Stimulated activated effector memory CD8-positive, alpha-beta T cell treated with anti-CD3 and anti-CD28 coated beads, Interleukin-12 subunit alpha, Interleukin-12 subunit beta, amount 100 ng/mL, for 72 hours (primary cell): Measurements from ENCODE around the gene GNAZ.

Experiments used
- ATAC-seq: fragments of 150-1000 bp; cut with Tn5 transposase; 2 replicates; pipeline ENCODE4 v1.10.0; 2021
- DNase-seq, 2 donors: peaks; one replicate each; pipeline ENCODE4 v3.0.0; 2021 to 2022; ENCODE audit warnings: low spot score in 2 of 2
- H3K27ac Mint-ChIP-seq: one replicate; pipeline ENCODE4 v1.8.0; 2022; ENCODE audit warnings: mild to moderate bottlenecking, mixed read lengths
- H3K36me3 Mint-ChIP-seq: one replicate; pipeline ENCODE4 v1.8.0; 2022; ENCODE audit warnings: mild to moderate bottlenecking, mixed read lengths
- H3K4me1 Mint-ChIP-seq: one replicate; pipeline ENCODE4 v1.8.0; 2022; ENCODE audit warnings: mixed read lengths
- H3K4me3 Mint-ChIP-seq: one replicate; pipeline ENCODE4 v1.8.0; 2022; ENCODE audit warnings: mild to moderate bottlenecking, mixed read lengths
- H3K9me3 Mint-ChIP-seq: one replicate; pipeline ENCODE4 v1.8.0; 2022; ENCODE audit warnings: mixed read lengths

The GNAZ gene

GRCh38 chr22:23057331-23057730 lies 13.0 kb upstream of the GNAZ start:
- no peak overlapping the region for H3K27ac Mint-ChIP-seq
- ATAC-seq (no peak), DNase-seq (no peak)
- H3K9me3 Mint-ChIP-seq: no peaks in the 10 kb centered on the region
- H3K4me1 Mint-ChIP-seq: no peaks in the 10 kb centered on the region
- peaks cover 5% of the 10 kb centered on the region for H3K36me3 Mint-ChIP-seq
- no peak overlapping the region for H3K4me3 Mint-ChIP-seq

DNA sequence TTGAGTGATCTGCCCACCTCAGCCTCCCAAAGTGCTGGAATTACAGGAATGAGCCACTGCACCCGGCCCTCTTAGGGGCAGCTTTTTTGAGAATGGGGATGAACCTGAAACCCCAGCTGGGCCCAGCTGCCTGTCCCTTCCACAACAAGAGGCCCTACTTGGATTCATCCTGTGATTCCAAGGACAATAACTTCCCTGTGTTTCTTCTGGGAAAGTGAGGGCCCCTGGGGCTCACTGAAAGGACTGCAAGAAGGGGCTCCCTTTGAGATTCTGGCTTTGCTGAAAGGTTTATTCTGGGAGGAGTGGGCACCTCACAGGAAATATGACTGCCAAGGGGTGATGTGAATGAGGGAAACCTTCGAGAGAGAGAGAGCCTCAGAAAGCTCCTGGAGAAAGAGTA lies 12.3 kb upstream of the GNAZ start:
- H3K4me1 Mint-ChIP-seq: no peaks in the 10 kb centered on the region
- H3K36me3 Mint-ChIP-seq: peaks cover 5% of the 10 kb centered on the region
- no peak overlapping the region for H3K27ac Mint-ChIP-seq
- DNase-seq (no peak), ATAC-seq (no peak)
- H3K4me3 Mint-ChIP-seq: no peak overlapping the region
- H3K9me3 Mint-ChIP-seq: no peaks in the 10 kb centered on the region

- Mint-ChIP-seq H3K4me1 (no peaks in the 10 kb centered on the region), H3K4me3 (no peak overlapping the region), H3K36me3 (peaks cover 5% of the 10 kb centered on the region), H3K27ac (no peak overlapping the region), H3K9me3 (no peaks in the 10 kb centered on the region)
- ATAC-seq (no peak), DNase-seq (no peak)
These were observed 11.6 kb upstream of the GNAZ start for GRCh38 chr22:23058481-23059283.

DNA sequence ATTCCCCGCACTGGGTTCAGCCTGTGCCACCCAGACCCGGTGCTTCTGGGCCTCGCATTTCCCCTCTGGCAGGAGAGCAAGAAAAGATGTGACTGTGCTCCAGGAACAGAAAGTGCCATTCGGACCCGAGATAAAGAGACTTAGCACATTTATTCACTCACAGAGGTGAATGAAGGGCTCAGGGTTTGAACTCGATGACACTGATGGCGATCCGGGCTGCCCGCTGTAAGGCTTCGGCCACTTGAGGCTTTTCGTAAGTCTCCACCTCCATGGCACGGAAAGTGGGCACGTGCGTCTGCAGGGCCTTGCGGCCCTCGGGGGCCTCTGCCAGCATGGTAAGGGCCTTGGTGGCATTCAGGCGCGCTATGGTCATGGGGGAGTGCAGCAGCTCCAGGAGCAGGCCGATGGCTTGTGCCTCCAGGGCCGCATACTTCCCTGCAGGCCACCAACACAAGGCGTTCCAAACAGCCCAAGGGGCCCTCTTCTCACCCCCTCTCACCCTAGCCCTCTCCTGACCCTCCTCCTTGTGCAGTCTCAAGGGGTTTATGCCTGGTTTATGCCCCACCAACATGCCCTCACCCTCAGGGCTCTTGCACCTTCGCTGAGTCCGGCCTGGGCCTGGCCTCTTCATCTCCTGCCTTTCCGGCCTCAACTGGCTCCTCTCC lies 10.9 kb upstream of the GNAZ start:
- no peaks in the 10 kb centered on the region for H3K4me1 Mint-ChIP-seq
- H3K27ac Mint-ChIP-seq: no peak overlapping the region
- no peak overlapping the region for H3K4me3 Mint-ChIP-seq
- DNase-seq (no peak), ATAC-seq (no peak)
- no peaks in the 10 kb centered on the region for H3K9me3 Mint-ChIP-seq
- peaks cover 5% of the 10 kb centered on the region for H3K36me3 Mint-ChIP-seq

DNA sequence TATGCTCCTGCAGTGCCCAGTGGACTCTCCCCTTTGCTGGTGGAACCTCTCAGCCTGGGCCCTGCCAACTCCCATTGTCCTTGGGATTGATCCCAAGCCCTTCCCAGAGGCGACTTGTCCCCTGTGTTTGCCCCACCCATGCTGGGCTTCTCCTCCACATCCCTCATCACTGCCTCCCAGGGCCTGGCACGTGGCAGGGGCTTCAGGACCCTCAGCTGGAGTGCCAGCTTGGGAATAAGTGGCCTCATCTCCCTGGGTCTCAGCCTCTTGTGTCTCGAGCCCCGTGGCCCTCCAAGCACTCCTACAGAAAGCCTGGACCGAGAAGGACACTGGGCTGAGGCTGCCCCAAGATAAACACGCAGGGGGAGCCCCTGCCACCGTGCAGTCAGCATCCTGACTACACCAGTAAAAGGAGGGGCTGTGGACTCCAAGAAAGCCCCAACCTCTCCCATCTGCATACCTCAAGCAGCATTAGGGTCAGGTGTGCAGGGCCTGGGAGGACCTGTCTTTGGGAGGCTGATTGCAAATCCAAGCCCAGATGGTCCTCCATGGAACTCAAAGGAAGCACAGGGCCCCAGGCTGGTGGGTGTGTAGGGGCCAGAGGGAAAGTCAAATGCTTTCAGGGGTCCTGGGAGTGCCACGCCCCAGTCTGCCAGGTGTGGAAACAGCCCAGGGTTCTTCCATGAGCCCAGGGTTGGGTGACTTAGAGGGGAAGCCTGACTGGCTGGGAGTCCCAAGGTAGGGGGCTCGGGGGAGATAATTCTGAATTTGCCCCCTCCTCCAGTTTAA lies 9.5 kb upstream of the GNAZ start:
- H3K27ac Mint-ChIP-seq: no peak overlapping the region
- H3K4me3 Mint-ChIP-seq: no peak overlapping the region
- no peaks in the 10 kb centered on the region for H3K4me1 Mint-ChIP-seq
- DNase-seq: no peak
- H3K36me3 Mint-ChIP-seq: peaks cover 5% of the 10 kb centered on the region
- ATAC-seq: no peak
- no peaks in the 10 kb centered on the region for H3K9me3 Mint-ChIP-seq

GRCh38 chr22:23061471-23062280 lies 8.6 kb upstream of the GNAZ start:
- DNase-seq: no peak
- H3K36me3 Mint-ChIP-seq: peaks cover 5% of the 10 kb centered on the region
- no peaks in the 10 kb centered on the region for H3K9me3 Mint-ChIP-seq
- no peak overlapping the region for H3K4me3 Mint-ChIP-seq
- H3K4me1 Mint-ChIP-seq: no peaks in the 10 kb centered on the region
- H3K27ac Mint-ChIP-seq: no peak overlapping the region
- no peak for ATAC-seq

DNA sequence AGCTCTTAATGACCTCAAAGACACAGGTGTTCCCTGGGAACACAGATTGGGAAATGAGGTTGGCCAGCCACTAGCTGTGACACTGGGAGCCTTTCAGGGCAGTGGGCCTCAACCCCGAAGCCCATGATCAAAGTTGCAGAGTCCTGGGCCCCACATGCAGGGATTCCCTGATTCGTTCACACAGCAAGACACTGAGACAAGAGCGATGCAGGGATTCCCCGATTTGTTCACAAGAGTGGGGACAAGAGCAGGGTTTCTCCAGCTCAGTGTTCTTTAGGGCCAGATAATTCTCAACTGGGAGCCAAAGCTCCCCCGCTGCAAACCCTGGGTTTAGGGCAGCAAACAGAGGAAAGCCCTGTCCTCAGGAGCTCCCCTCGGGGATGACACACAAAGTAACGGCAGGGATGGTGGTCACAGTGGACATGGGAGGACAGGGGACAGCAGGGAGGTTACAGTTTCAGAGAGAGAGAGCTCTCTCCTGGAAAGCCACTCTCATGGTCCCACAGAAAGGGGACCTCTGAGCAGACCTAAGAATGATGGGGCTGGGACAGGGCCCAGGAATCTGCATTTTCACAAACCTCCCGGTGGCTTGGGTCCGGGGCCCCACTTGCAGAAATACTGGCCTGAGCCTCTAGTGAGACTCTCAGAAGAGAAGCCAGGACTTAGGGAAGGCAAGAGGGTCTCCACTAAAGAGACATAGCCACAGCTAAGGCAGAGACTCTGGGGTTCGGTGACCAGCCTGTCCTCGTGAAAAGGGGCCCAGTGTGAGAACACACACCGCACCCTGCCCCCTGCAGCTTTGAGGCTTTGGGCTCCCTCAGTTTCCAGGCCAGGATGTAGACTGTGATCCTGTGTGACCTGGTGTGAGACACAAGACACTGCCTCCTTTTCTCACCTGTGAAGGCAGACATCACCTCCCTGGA lies 7.4 kb upstream of the GNAZ start:
- Mint-ChIP-seq H3K4me1 (peaks cover 5% of the 10 kb centered on the region), H3K9me3 (no peaks in the 10 kb centered on the region), H3K27ac (no peak overlapping the region), H3K4me3 (no peak overlapping the region), H3K36me3 (peaks cover 5% of the 10 kb centered on the region)
- ATAC-seq (no peak), DNase-seq (no peak)

DNA sequence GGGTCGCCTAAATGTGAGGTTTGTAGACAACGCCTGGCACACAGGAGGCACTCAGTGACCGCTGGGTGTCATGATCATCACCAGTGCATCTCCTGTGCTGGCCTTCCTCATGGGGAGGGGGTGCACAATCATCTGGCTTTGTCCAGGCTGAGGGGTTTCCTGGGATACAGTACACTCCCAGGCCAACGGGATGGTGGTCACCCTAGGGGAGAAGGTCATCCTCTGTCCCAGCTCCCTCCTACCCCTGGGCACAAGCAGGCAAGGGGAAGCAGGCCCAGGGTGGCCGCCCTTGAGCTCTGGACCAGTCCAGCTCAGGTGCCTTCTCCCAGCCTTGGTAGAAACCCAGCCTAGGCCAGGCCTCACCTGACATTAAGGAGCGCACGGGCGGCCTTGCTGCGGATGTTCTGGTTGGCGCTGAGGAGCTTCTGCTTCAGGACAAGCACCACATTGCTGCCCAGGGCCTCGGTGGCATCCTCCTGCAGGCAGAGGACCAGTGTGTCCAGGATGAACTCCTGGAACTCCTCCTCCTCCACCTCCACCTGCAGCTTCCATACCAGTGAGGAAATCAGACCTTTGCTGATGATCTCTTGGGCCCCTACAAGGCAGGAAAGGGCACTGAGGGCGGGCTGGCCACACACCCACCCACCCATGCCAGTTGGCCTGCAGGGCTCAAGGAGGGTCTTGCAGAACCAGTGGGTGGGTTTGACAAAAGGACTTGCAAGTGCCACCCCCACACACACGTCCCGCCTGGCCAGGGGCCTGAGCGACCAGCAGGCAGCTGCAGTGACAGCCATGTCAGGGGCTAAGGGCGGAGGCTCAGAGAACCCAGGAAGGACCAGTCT lies 6.6 kb upstream of the GNAZ start:
- ATAC-seq (no peak), DNase-seq (no peak)
- Mint-ChIP-seq H3K27ac (no peak overlapping the region), H3K9me3 (no peaks in the 10 kb centered on the region), H3K4me3 (no peak overlapping the region), H3K4me1 (peaks cover 10% of the 10 kb centered on the region), H3K36me3 (peaks cover 10% of the 10 kb centered on the region)

- peaks cover 17% of the 10 kb centered on the region for H3K4me1 Mint-ChIP-seq
- DNase-seq (peak in 1 of 2 donors; percentile 43), ATAC-seq (no peak)
- no peaks in the 10 kb centered on the region for H3K9me3 Mint-ChIP-seq
- H3K27ac Mint-ChIP-seq: no peak overlapping the region
- H3K36me3 Mint-ChIP-seq: peaks cover 10% of the 10 kb centered on the region
- no peak overlapping the region for H3K4me3 Mint-ChIP-seq
These were observed 5.8 kb upstream of the GNAZ start for GRCh38 chr22:23064381-23065068.

DNA sequence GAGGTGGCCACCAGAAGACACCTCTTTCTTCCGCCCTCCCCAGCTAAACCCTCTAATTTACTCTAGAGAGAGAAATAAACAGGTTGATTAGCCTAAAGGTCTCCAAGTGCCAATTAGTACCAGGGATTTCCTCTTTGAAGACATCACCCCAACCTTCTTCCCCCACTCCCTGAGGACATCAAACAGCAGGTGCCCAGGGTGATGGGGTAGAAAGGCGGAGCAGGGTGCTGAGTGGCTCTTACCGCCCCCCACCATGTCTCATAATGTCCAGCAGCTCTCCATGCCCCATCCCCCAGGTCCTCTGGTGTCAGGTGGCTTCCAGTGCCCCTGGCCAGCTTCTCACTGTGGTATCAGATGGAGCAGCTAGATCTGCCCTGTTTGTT lies 5.3 kb upstream of the GNAZ start:
- DNase-seq: no peak
- H3K4me3 Mint-ChIP-seq: no peak overlapping the region
- peaks cover 10% of the 10 kb centered on the region for H3K36me3 Mint-ChIP-seq
- peaks cover 21% of the 10 kb centered on the region for H3K4me1 Mint-ChIP-seq
- H3K27ac Mint-ChIP-seq: no peak overlapping the region
- no peaks in the 10 kb centered on the region for H3K9me3 Mint-ChIP-seq
- no peak for ATAC-seq

GRCh38 chr22:23065495-23066122 lies 4.7 kb upstream of the GNAZ start:
- peaks cover 21% of the 10 kb centered on the region for H3K4me1 Mint-ChIP-seq
- peak overlapping the region; percentile 53 for H3K27ac Mint-ChIP-seq
- ATAC-seq (no peak), DNase-seq (no peak)
- no peaks in the 10 kb centered on the region for H3K9me3 Mint-ChIP-seq
- no peak overlapping the region for H3K4me3 Mint-ChIP-seq
- H3K36me3 Mint-ChIP-seq: peaks cover 10% of the 10 kb centered on the region

- H3K4me3 Mint-ChIP-seq: no peak overlapping the region
These were observed 3.9 kb upstream of the GNAZ start for GRCh38 chr22:23066200-23067022.

More at GRCh38 chr22:23066200-23067022, 3.9 kb upstream of the GNAZ start:
- ATAC-seq: no peak
- Mint-ChIP-seq H3K4me1 (peaks cover 27% of the 10 kb centered on the region), H3K27ac (peak overlapping the region; percentile 53), H3K36me3 (peaks cover 5% of the 10 kb centered on the region), H3K9me3 (no peaks in the 10 kb centered on the region)
- no peak for DNase-seq
